NT2/D1 (cell line): ENCODE results near the gene RSAD2.

Source experiments
- SUZ12 ChIP-seq: IDR thresholded peaks from 2 replicates; pipeline ENCODE4 v1.6.1; 2011; ENCODE audit not compliant: insufficient read length, insufficient read depth; ENCODE audit errors: extremely low read depth
- YY1 ChIP-seq: IDR thresholded peaks from 2 replicates; pipeline ENCODE4 v1.6.1; 2011; ENCODE audit not compliant: insufficient read length, insufficient read depth
- ZNF274 ChIP-seq: IDR thresholded peaks from 2 replicates; pipeline ENCODE4 v1.6.1; 2011; ENCODE audit warnings: mild to moderate bottlenecking, low read depth, low read length

- TF ChIP-seq YY1 = no peak
- TF ChIP-seq SUZ12 = no peak
- TF ChIP-seq ZNF274 = no peak
These were observed 12.6 kb upstream of the RSAD2 start for GRCh38 chr2:6864923-6865345.
